Measurements from ENCODE around the gene KLK7.

The KLK7 gene

GRCh38 chr19:50933640-50934039, 50.1 kb downstream of the KLK7 start:
- DNase-seq (ENCODE audit: low read depth) = peak; percentile 13
- TF ChIP-seq CTCF (conservative IDR thresholded peaks at IDR 0.05; ENCODE audit: low read depth, low read length) = no peak
- no peak overlapping the region for H3K4me3 ChIP-seq (ENCODE audit: low read depth, low read length)

- TF ChIP-seq CTCF (conservative IDR thresholded peaks at IDR 0.05; ENCODE audit: low read depth, low read length) = no peak
- no peak overlapping the region for H3K4me3 ChIP-seq (ENCODE audit: low read depth, low read length)
- DNase-seq (ENCODE audit: low read depth) = no peak
Observed at GRCh38 chr19:50932690-50933083, 51.0 kb downstream of the KLK7 start.

- no peak for TF ChIP-seq CTCF (conservative IDR thresholded peaks at IDR 0.05; ENCODE audit: low read depth, low read length)
- DNase-seq (ENCODE audit: low read depth) = no peak
- H3K4me3 ChIP-seq (ENCODE audit: low read depth, low read length) = no peak overlapping the region
Observed at GRCh38 chr19:50932018-50932689, 51.6 kb downstream of the KLK7 start.

GRCh38 chr19:50931023-50931422, 52.7 kb downstream of the KLK7 start:
- no peak for TF ChIP-seq CTCF (conservative IDR thresholded peaks at IDR 0.05; ENCODE audit: low read depth, low read length)
- no peak for DNase-seq (ENCODE audit: low read depth)
- no peak overlapping the region for H3K4me3 ChIP-seq (ENCODE audit: low read depth, low read length)

GRCh38 chr19:50928831-50929230, 54.9 kb downstream of the KLK7 start:
- H3K4me3 ChIP-seq (ENCODE audit: low read depth, low read length) = no peak overlapping the region
- TF ChIP-seq CTCF (conservative IDR thresholded peaks at IDR 0.05; ENCODE audit: low read depth, low read length) = no peak
- no peak for DNase-seq (ENCODE audit: low read depth)
